Right ventricle myocardium inferior (tissue), 1 donor: ENCODE measurements around the gene KCNH5. TPM values are rescaled to one million over a fixed set of nuclear protein-coding genes. Genes with fewer than 3 reads are reported as not detected.

Experiments
- ATAC-seq: fragments of 200-7000 bp; cut with Tn5 transposase; one replicate; pipeline ENCODE4 v1.9.1; 2020; ENCODE audit warnings: mild to moderate bottlenecking, moderate library complexity
- DNase-seq: peaks from one replicate; pipeline ENCODE4 v3.0.0; 2021; ENCODE audit errors: missing footprints
- intact Hi-C: fragments of 100-400 bp; cut with DNase I; formaldehyde crosslinking; loops from one replicate; pipeline ENCODE4 v1.11.0; 2022
- total RNA-seq: library from RNA; stranded (reverse); fragmentation: NEBNext Ultra II Directional; extraction: Animal tissue kit (Norgen Biotek cat#: 25700); gene quantifications from one replicate; pipeline ENCODE4 v1.2.1, GENCODE V29; 2021
- donor health status: DM: no; HTN: yes; CAD: no; lungs with severe emphysema.

The KCNH5 gene
- total RNA-seq, 1 donor from 2014 or later: not detected

- no peak for ATAC-seq
- intact Hi-C loops: no loop called here
- DNase-seq: no peak
These were observed 387.9 kb downstream of the KCNH5 start for GRCh38 chr14:62657376-62657775.

GRCh38 chr14:62655166-62655565 lies 390.1 kb downstream of the KCNH5 start:
- intact Hi-C loops: no loop called here
- ATAC-seq (no peak), DNase-seq (no peak)

GRCh38 chr14:62654641-62655040 lies 390.6 kb downstream of the KCNH5 start:
- DNase-seq: no peak
- no peak for ATAC-seq
- intact Hi-C loops: no loop called here

Other genes with a start within 250 kb of the KCNH5 start
- 18.3 TPM for gene RHOJ, start 159.0 kb upstream of the KCNH5 start, total RNA-seq